VCaP (cell line): ENCODE measurements around the gene AKAP11.

Source experiments
- H3K27ac ChIP-seq: fragments of 450-650 bp; 2 replicates; pipeline ENCODE4 v1.5.1; 2017
- CTCF ChIP-seq: fragments of 450-650 bp; conservative IDR thresholded peaks from 2 replicates; pipeline ENCODE4 v1.5.1; 2017; ENCODE audit warnings: mild to moderate bottlenecking, moderate library complexity

Gene AKAP11

GRCh38 chr13:42260903-42261654 is 10.9 kb upstream of the AKAP11 start:
- no peak overlapping the region for H3K27ac ChIP-seq
- TF ChIP-seq CTCF, result no peak

GRCh38 chr13:42266473-42266872 is 5.5 kb upstream of the AKAP11 start:
- H3K27ac ChIP-seq, result no peak overlapping the region
- no peak for TF ChIP-seq CTCF

- peak overlapping the region; percentile 82 for H3K27ac ChIP-seq
- no peak for TF ChIP-seq CTCF
Observed at GRCh38 chr13:42270160-42270856, 1.6 kb upstream of the AKAP11 start.

GRCh38 chr13:42270857-42271215 is 1.1 kb upstream of the AKAP11 start:
- no peak for TF ChIP-seq CTCF

GRCh38 chr13:42271337-42272114 is 426 bp upstream of the AKAP11 start:
- peak overlapping the region; percentile 82 for H3K27ac ChIP-seq
- TF ChIP-seq CTCF, result no peak

More at GRCh38 chr13:42270857-42271215, 1.1 kb upstream of the AKAP11 start:
- peak overlapping the region; percentile 82 for H3K27ac ChIP-seq

GRCh38 chr13:42272804-42273175 is 838 bp downstream of the AKAP11 start:
- peak overlapping the region; percentile 82 for H3K27ac ChIP-seq
- no peak for TF ChIP-seq CTCF
